T-cell (primary cell): ENCODE data around the gene ANKRD16. TPM values are rescaled to one million over a fixed set of nuclear protein-coding genes. Genes with fewer than 3 reads are reported as not detected.

Experiments used
- ATAC-seq, 4 experiments: fragments of 200-7000 bp in 3 of 4; fragments of 150-1000 bp in 1 of 4; cut with Tn5 transposase; replicated peaks in 1 of 4; 1 replicate in 3 of 4; 2 replicates in 1 of 4; pipeline ENCODE4 v1.10.0; 2021; ENCODE audit warnings: moderate library complexity in 3 of 4, mild to moderate bottlenecking in 2 of 4, moderate number of reproducible peaks in 1 of 4
- CTCF ChIA-PET, 2 donors: fragments of 300-600 bp; sonication (Branson Sonifier 250); formaldehyde crosslinking; loops; one replicate each; lab custom pipeline; 2022; ENCODE audit warnings: antibody characterized with exemption in 2 of 2; lab: Charles Lee
- POLR2A ChIA-PET, 2 donors: fragments of 300-600 bp; sonication (Branson Sonifier 250); formaldehyde crosslinking; loops; one replicate each; lab custom pipeline; 2022; ENCODE audit warnings: antibody characterized with exemption in 2 of 2; lab: Charles Lee
- DNase-seq, 35 experiments: peaks; one replicate each; pipeline versions ENCODE4 v3.0.0 to v3.0.0-alpha.2; 2013 to 2023
- H3K27ac ChIP-seq: one replicate; pipeline ENCODE4 v1.5.1; 2013; ENCODE audit warnings: low read length
- H3K27me3 ChIP-seq, 2 experiments: replicated peaks in 1 of 2; 1 replicate in 1 of 2; 2 replicates in 1 of 2; pipeline versions ENCODE4 v1.6.1 to v1.7.0; 2013; ENCODE audit warnings: low read length in 1 of 2, mixed read lengths in 1 of 2; ENCODE audit not compliant: control insufficient read depth in 2 of 2, insufficient read depth in 2 of 2; ENCODE audit errors: extremely low read depth in 1 of 2
- H3K36me3 ChIP-seq, 2 donors: 1 replicate in 1 of 2; 2 replicates in 1 of 2; pipeline versions ENCODE4 v1.6.1 to v1.7.0; 2013; ENCODE audit warnings: low read length in 1 of 2; ENCODE audit not compliant: control insufficient read depth in 2 of 2, insufficient read depth in 1 of 2; ENCODE audit errors: extremely low read depth in 1 of 2
- H3K4me1 ChIP-seq, 2 experiments: 1 replicate in 1 of 2; 2 replicates in 1 of 2; pipeline versions ENCODE4 v1.6.1 to v1.7.0; 2013; ENCODE audit warnings: low read length in 2 of 2, mixed read lengths in 1 of 2; ENCODE audit not compliant: insufficient read depth in 2 of 2, control insufficient read depth in 1 of 2; ENCODE audit errors: extremely low read depth in 1 of 2
- H3K4me3 ChIP-seq, 2 donors: 1 replicate in 1 of 2; 2 replicates in 1 of 2; pipeline versions ENCODE4 v1.5.1 to v1.7.0; 2013; ENCODE audit warnings: mild to moderate bottlenecking in 2 of 2, low read length in 1 of 2, moderate library complexity in 1 of 2; ENCODE audit not compliant: control insufficient read depth in 1 of 2; ENCODE audit errors: extremely low read depth in 1 of 2
- H3K9me3 ChIP-seq: 2 replicates; pipeline ENCODE4 v1.7.0; 2013
- H3K27ac Mint-ChIP-seq, 2 donors: one replicate each; pipeline ENCODE4 v1.8.0; 2020 to 2021; ENCODE audit warnings: mild to moderate bottlenecking in 2 of 2, mixed read lengths in 2 of 2
- H3K27me3 Mint-ChIP-seq, 2 donors: one replicate each; pipeline ENCODE4 v1.8.0; 2021 to 2022; ENCODE audit warnings: mixed read lengths in 2 of 2
- H3K36me3 Mint-ChIP-seq: one replicate; pipeline ENCODE4 v1.8.0; 2021; ENCODE audit warnings: mixed read lengths
- H3K4me1 Mint-ChIP-seq, 3 donors: one replicate each; pipeline ENCODE4 v1.8.0; 2020 to 2022; ENCODE audit warnings: mixed read lengths in 3 of 3, mild to moderate bottlenecking in 1 of 3
- H3K4me3 Mint-ChIP-seq, 3 donors: one replicate each; pipeline ENCODE4 v1.8.0; 2020 to 2022; ENCODE audit warnings: mild to moderate bottlenecking in 3 of 3, mixed read lengths in 3 of 3, moderate library complexity in 3 of 3
- H3K9me3 Mint-ChIP-seq, 3 donors: one replicate each; pipeline ENCODE4 v1.8.0; 2020 to 2022; ENCODE audit warnings: mixed read lengths in 3 of 3
- WGBS: methylation state at CpG from one replicate; pipeline ENCODE4 v1.1.5; 2013; ENCODE audit warnings: missing lambda C conversion rate; ENCODE audit not compliant: insufficient coverage; 5-methylcytosine and 5-hydroxymethylcytosine counted together
- total RNA-seq, 35 experiments: library from RNA in 6 of 35; stranded (reverse) in 6 of 35; fragments of 120-200 nt in 1 of 35; gene quantifications; one replicate each; pipeline versions ENCODE4 v1.2.1 to v1.2.4 and lab custom pipeline; 2013 to 2026

The ANKRD16 gene
- total RNA-seq, 5 donors from 2014 or later (not counting 1 experiment from before 2014, with no cell fraction given): 4.7 to 11.5 (median 9.1) TPM

DNA sequence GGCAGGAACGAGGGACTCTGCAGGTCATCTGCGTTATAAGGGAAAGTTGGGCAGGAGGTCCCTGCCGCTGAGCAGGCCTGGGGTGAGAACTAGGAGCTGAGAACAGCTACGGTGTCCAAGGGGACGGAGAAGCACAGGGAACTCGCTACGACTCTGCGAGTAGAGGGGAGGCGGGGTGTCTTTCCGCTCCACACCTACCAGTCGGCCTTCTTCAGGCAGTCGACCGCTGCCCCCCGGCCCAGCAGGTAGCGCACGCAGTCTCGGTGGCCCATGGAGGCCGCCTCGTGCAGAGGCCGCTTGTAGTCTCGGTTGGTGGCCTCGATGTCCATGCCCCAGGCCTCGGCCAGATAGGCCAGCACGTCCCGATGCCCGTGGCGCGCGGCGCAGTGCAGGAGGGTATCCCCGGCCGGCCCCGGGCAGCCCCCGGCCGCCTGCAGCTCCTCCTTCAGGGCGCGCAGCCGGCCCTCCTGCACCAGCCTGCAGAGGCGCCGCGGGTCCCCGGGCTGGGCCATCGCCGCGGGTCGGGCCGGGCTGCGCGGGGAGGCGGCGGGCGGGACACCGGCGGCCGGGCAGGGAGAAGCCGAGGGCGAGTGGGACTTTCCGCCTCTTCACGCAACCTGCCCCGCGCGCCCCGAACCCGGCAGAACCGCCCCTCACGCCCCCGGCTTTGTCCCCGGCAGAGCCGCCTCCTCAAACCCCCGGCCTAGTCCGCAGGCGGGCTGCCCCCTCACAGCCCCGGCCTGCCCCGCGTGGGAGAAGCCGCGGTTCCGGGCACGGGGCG lies 660 bp downstream of the ANKRD16 start:
- Histone ChIP-seq H3K4me1 (peaks cover 11 to 31% of the 10 kb centered on the region in 2 experiments), H3K4me3 (peak overlapping the region; percentile 72 to 80), H3K27me3 (no peaks in the 10 kb centered on the region), H3K27ac (peak overlapping the region; percentile 20), H3K36me3 (peaks cover 4 to 10% of the 10 kb centered on the region in 2 donors), H3K9me3 (no peaks in the 10 kb centered on the region)
- Mint-ChIP-seq H3K4me1 (peaks cover 47 to 53% (median 49%) of the 10 kb centered on the region in 3 donors), H3K4me3 (peak overlapping the region; percentile 82 to 90 (median 88)), H3K36me3 (peaks cover 16% of the 10 kb centered on the region), H3K27me3 (no peaks in the 10 kb centered on the region), H3K9me3 (no peaks in the 10 kb centered on the region), H3K27ac (peak overlapping the region; percentile 65 to 74)
- CTCF ChIA-PET: interaction anchor here in 1 of 2 donors (1.0 to 1.1 kb wide), 2 partner anchors 198 to 454 kb away, joined by 3 to 5 read pairs; no protein-coding TSS in a partner anchor
- DNase-seq: peak in 27 of 35 experiments; percentile 7 to 60 (median 21)
- peak; percentile 18 to 43 (median 34) for ATAC-seq
- WGBS: under 1% methylated on average over 80 of the region's 80 CpGs
- POLR2A ChIA-PET: interaction anchor here (0.7 to 0.9 kb wide), 2 partner anchors 88 to 313 kb away, joined by 4 read pairs; no protein-coding TSS in a partner anchor

GRCh38 chr10:5888351-5888750 lies 1.3 kb downstream of the ANKRD16 start:
- peaks cover 6 to 11% of the 10 kb centered on the region in 2 donors for H3K36me3 ChIP-seq
- H3K9me3 ChIP-seq: no peaks in the 10 kb centered on the region
- ChIA-PET POLR2A (no interaction called here), CTCF (interaction anchor here in 1 of 2 donors (0.7 kb wide), 1 partner anchor 24 kb away, joined by 5 read pairs; no protein-coding TSS in a partner anchor)
- Mint-ChIP-seq H3K27me3 (no peaks in the 10 kb centered on the region), H3K9me3 (no peaks in the 10 kb centered on the region), H3K4me3 (peak overlapping the region; percentile 80 to 90 (median 85)), H3K27ac (peak overlapping the region in 1 of 2 donors; percentile 74), H3K4me1 (peaks cover 42 to 47% (median 43%) of the 10 kb centered on the region in 3 donors), H3K36me3 (peaks cover 18% of the 10 kb centered on the region)
- no peaks in the 10 kb centered on the region for H3K27me3 ChIP-seq
- peak in 1 of 35 experiments; percentile 11 for DNase-seq
- WGBS: 93% methylated on average over 3 of the region's 10 CpGs
- ATAC-seq: no peak
- H3K4me3 ChIP-seq: peak overlapping the region in 1 of 2 donors; percentile 72
- peaks cover 11 to 31% of the 10 kb centered on the region in 2 experiments for H3K4me1 ChIP-seq
- H3K27ac ChIP-seq: no peak overlapping the region

- H3K36me3 Mint-ChIP-seq: peaks cover 24% of the 10 kb centered on the region
- H3K4me3 Mint-ChIP-seq: peak overlapping the region; percentile 25 to 90 (median 85)
- ChIA-PET CTCF (interaction anchor here in 1 of 2 donors (0.7 kb wide), 1 partner anchor 23 kb away, joined by 5 read pairs; no protein-coding TSS in a partner anchor), POLR2A (no interaction called here)
- no peaks in the 10 kb centered on the region for H3K9me3 Mint-ChIP-seq
- H3K9me3 ChIP-seq: no peaks in the 10 kb centered on the region
- H3K4me3 ChIP-seq: no peak overlapping the region
- DNase-seq (no peak), ATAC-seq (no peak)
- H3K27ac Mint-ChIP-seq: no peak overlapping the region
- peaks cover 6 to 13% of the 10 kb centered on the region in 2 donors for H3K36me3 ChIP-seq
- H3K27me3 Mint-ChIP-seq: no peaks in the 10 kb centered on the region
- H3K4me1 Mint-ChIP-seq: peaks cover 36 to 41% (median 37%) of the 10 kb centered on the region in 3 donors
- H3K27ac ChIP-seq: no peak overlapping the region
- peaks cover 11 to 31% of the 10 kb centered on the region in 2 experiments for H3K4me1 ChIP-seq
- 100% methylated on average over 4 of the region's 8 CpGs for WGBS
- H3K27me3 ChIP-seq: no peaks in the 10 kb centered on the region
These were observed 2.1 kb downstream of the ANKRD16 start for GRCh38 chr10:5887641-5888040.

GRCh38 chr10:5887029-5887428 lies 2.7 kb downstream of the ANKRD16 start:
- POLR2A ChIA-PET: interaction anchor here in 1 of 2 donors (0.7 kb wide), 2 partner anchors 19 to 116 kb away, joined by 5 to 6 read pairs; no protein-coding TSS in a partner anchor
- Histone ChIP-seq H3K27me3 (no peaks in the 10 kb centered on the region), H3K4me3 (no peak overlapping the region), H3K27ac (no peak overlapping the region), H3K4me1 (peaks cover 11 to 30% of the 10 kb centered on the region in 2 experiments), H3K9me3 (no peaks in the 10 kb centered on the region), H3K36me3 (peaks cover 12 to 18% of the 10 kb centered on the region in 2 donors)
- Mint-ChIP-seq H3K9me3 (no peaks in the 10 kb centered on the region), H3K4me3 (peak overlapping the region in 1 of 3 donors; percentile 19), H3K36me3 (peaks cover 27% of the 10 kb centered on the region), H3K27ac (no peak overlapping the region), H3K4me1 (peaks cover 30 to 35% (median 31%) of the 10 kb centered on the region in 3 donors), H3K27me3 (no peaks in the 10 kb centered on the region)
- ATAC-seq (no peak), DNase-seq (no peak)
- no CpG with 5 or more reads among the region's 1 CpG for WGBS
- CTCF ChIA-PET: interaction anchor here in 1 of 2 donors (0.6 to 0.7 kb wide), 2 partner anchors 212 to 258 kb away, joined by 3 to 4 read pairs; no protein-coding TSS in a partner anchor

GRCh38 chr10:5885619-5886018 lies 4.1 kb downstream of the ANKRD16 start:
- Mint-ChIP-seq H3K27ac (no peak overlapping the region), H3K36me3 (peaks cover 27% of the 10 kb centered on the region), H3K4me1 (peaks cover 16 to 21% (median 18%) of the 10 kb centered on the region in 3 donors), H3K27me3 (no peaks in the 10 kb centered on the region), H3K9me3 (no peaks in the 10 kb centered on the region), H3K4me3 (no peak overlapping the region)
- Histone ChIP-seq H3K4me1 (peaks cover 7 to 16% of the 10 kb centered on the region in 2 experiments), H3K36me3 (peaks cover 12 to 21% of the 10 kb centered on the region in 2 donors), H3K27ac (no peak overlapping the region), H3K4me3 (no peak overlapping the region), H3K27me3 (no peaks in the 10 kb centered on the region), H3K9me3 (no peaks in the 10 kb centered on the region)
- ATAC-seq (no peak), DNase-seq (no peak)
- WGBS: 94% methylated on average over 3 of the region's 5 CpGs
- POLR2A ChIA-PET: interaction anchor here in 1 of 2 donors (0.6 kb wide), 1 partner anchor 113 kb away, joined by 3 read pairs; no protein-coding TSS in a partner anchor
- CTCF ChIA-PET: interaction anchor here in 1 of 2 donors (0.7 kb wide), 1 partner anchor 111 kb away, joined by 4 read pairs; no protein-coding TSS in a partner anchor

- DNase-seq (no peak), ATAC-seq (no peak)
- no peak overlapping the region for H3K4me3 Mint-ChIP-seq
- Histone ChIP-seq H3K36me3 (peaks cover 12 to 22% of the 10 kb centered on the region in 2 donors), H3K27ac (no peak overlapping the region), H3K4me1 (peaks cover 0 to 3% of the 10 kb centered on the region in 2 experiments), H3K4me3 (no peak overlapping the region), H3K9me3 (no peaks in the 10 kb centered on the region), H3K27me3 (no peaks in the 10 kb centered on the region)
- ChIA-PET CTCF (no interaction called here), POLR2A (interaction anchor here in 1 of 2 donors (0.5 kb wide), 1 partner anchor 1528 kb away, joined by 8 read pairs; the partner anchor contains the start of gene SFMBT2)
- no peak overlapping the region for H3K27ac Mint-ChIP-seq
- peaks cover 5 to 10% (median 8%) of the 10 kb centered on the region in 3 donors for H3K4me1 Mint-ChIP-seq
- 98% methylated on average over 6 of the region's 8 CpGs for WGBS
- H3K36me3 Mint-ChIP-seq: peaks cover 35% of the 10 kb centered on the region
- H3K9me3 Mint-ChIP-seq: no peaks in the 10 kb centered on the region
- no peaks in the 10 kb centered on the region for H3K27me3 Mint-ChIP-seq
These were observed 6.7 kb downstream of the ANKRD16 start for GRCh38 chr10:5882961-5883360.
